Neural cell (in vitro differentiated cells): ENCODE results near the gene IL11RA. TPM values are rescaled to one million over a fixed set of nuclear protein-coding genes. Genes with fewer than 3 reads are reported as not detected.

ENCODE experiments used
- H2AFZ ChIP-seq: fragments of 200-600, 300-800 bp; sonication (generic), shearing (Covaris generic); 2 replicates; pipeline ENCODE4 v1.6.0; 2014; ENCODE audit warnings: low read depth, mild to moderate bottlenecking, antibody characterized with exemption, low read length, moderate library complexity
- H3F3A ChIP-seq: fragments of 200-600 bp; shearing (Covaris generic); 2 replicates; pipeline ENCODE4 v1.6.1; 2016; ENCODE audit warnings: mild to moderate bottlenecking, moderate library complexity, mixed read lengths, antibody characterized with exemption, low read length; ENCODE audit not compliant: insufficient read depth, poor library complexity, severe bottlenecking
- H3K27ac ChIP-seq: fragments of 200-600, 300-800 bp; sonication (generic), shearing (Covaris generic); 2 replicates; pipeline ENCODE4 v1.5.1; 2014; ENCODE audit warnings: mild to moderate bottlenecking, low read length, moderate library complexity
- H3K27me3 ChIP-seq: fragments of 300-800, 200-600 bp; sonication (generic), shearing (Covaris generic); 2 replicates; pipeline ENCODE4 v1.6.0; 2014; ENCODE audit warnings: mild to moderate bottlenecking, low read depth, low read length, moderate library complexity; ENCODE audit not compliant: insufficient read depth
- H3K36me3 ChIP-seq: fragments of 300-800, 200-600 bp; sonication (generic), shearing (Covaris generic); 2 replicates; pipeline ENCODE4 v1.5.1; 2014; ENCODE audit warnings: mild to moderate bottlenecking, antibody characterized with exemption, low read length, moderate library complexity; ENCODE audit not compliant: insufficient read depth
- H3K4me2 ChIP-seq: fragments of 300-800, 200-600 bp; sonication (generic), shearing (Covaris generic); 2 replicates; pipeline ENCODE4 v1.6.0; 2014; ENCODE audit warnings: mild to moderate bottlenecking, low read length
- H3K4me3 ChIP-seq: fragments of 300-800, 200-600 bp; sonication (generic), shearing (Covaris generic); 2 replicates; pipeline ENCODE4 v1.5.1; 2014; ENCODE audit warnings: mild to moderate bottlenecking, low read length, moderate library complexity
- H3K79me2 ChIP-seq: fragments of 200-600 bp; shearing (Covaris generic); replicated peaks from 2 replicates; pipeline ENCODE4 v1.6.0; 2014; ENCODE audit warnings: mild to moderate bottlenecking, low read length, moderate library complexity; ENCODE audit not compliant: insufficient read depth
- H3K9ac ChIP-seq: fragments of 300-800, 200-600 bp; sonication (generic), shearing (Covaris generic); 2 replicates; pipeline ENCODE4 v1.6.1; 2016; ENCODE audit warnings: mild to moderate bottlenecking, low read length, mixed read lengths
- H3K9me2 ChIP-seq: fragments of 200-600 bp; shearing (Covaris generic); 2 replicates; pipeline ENCODE4 v1.6.1; 2016; ENCODE audit warnings: mild to moderate bottlenecking, low read length, mixed read lengths; ENCODE audit not compliant: insufficient read depth
- H3K9me3 ChIP-seq: fragments of 200-600, 300-800 bp; sonication (generic), shearing (Covaris generic); 2 replicates; pipeline ENCODE4 v1.6.1; 2016; ENCODE audit warnings: mild to moderate bottlenecking, mixed run types, low read length, moderate library complexity, mixed read lengths
- H4K20me1 ChIP-seq: fragments of 200-600 bp; shearing (Covaris generic); 2 replicates; pipeline ENCODE4 v1.6.1; 2016; ENCODE audit warnings: mild to moderate bottlenecking, mixed run types; ENCODE audit not compliant: insufficient read depth
- CTCF ChIP-seq: fragments of 450-650 bp; IDR thresholded peaks from 2 replicates; pipeline ENCODE4 v1.5.1; 2014; ENCODE audit warnings: antibody characterized with exemption, mild to moderate bottlenecking, moderate library complexity; ENCODE audit not compliant: poor library complexity, severe bottlenecking
- EP300 ChIP-seq: fragments of 450-650 bp; conservative IDR thresholded peaks from 2 replicates; pipeline ENCODE4 v1.6.1; 2014; ENCODE audit warnings: antibody characterized with exemption, mild to moderate bottlenecking, moderate library complexity; ENCODE audit not compliant: poor library complexity, severe bottlenecking
- EZH2 ChIP-seq: fragments of 200-600, 300-800 bp; shearing (Covaris generic), sonication (generic); IDR thresholded peaks from 2 replicates; pipeline ENCODE4 v1.6.1; 2014; ENCODE audit warnings: antibody characterized with exemption, low read length, borderline replicate concordance, mild to moderate bottlenecking; ENCODE audit not compliant: insufficient read depth, poor library complexity, severe bottlenecking
- MXI1 ChIP-seq: fragments of 450-650 bp; conservative IDR thresholded peaks from 2 replicates; pipeline ENCODE4 v1.6.1; 2014; ENCODE audit warnings: antibody characterized with exemption, mild to moderate bottlenecking; ENCODE audit not compliant: poor library complexity, severe bottlenecking
- POLR2AphosphoS5 ChIP-seq: IDR thresholded peaks from 2 replicates; pipeline ENCODE4 v1.6.1; 2012
- RAD21 ChIP-seq: fragments of 450-650 bp; conservative IDR thresholded peaks from 2 replicates; pipeline ENCODE4 v1.6.1; 2014; ENCODE audit warnings: antibody characterized with exemption, mild to moderate bottlenecking, moderate library complexity
- REST ChIP-seq: IDR thresholded peaks from 2 replicates; pipeline ENCODE4 v1.6.1; 2012; ENCODE audit warnings: borderline replicate concordance
- SMC3 ChIP-seq: fragments of 450-650 bp; conservative IDR thresholded peaks from 2 replicates; pipeline ENCODE4 v1.6.1; 2014; ENCODE audit warnings: antibody characterized with exemption, mild to moderate bottlenecking, moderate library complexity; ENCODE audit not compliant: poor library complexity
- TAF1 ChIP-seq: IDR thresholded peaks from 2 replicates; pipeline ENCODE4 v1.6.1; 2012; ENCODE audit warnings: low read depth
- polyA plus RNA-seq: library from polyadenylated mRNA; depleted of rRNA; stranded (reverse); fragments of >200 nt; gene quantifications from 2 replicates; pipeline ENCODE4 v1.2.3, GENCODE V29; 2014

Gene IL11RA
- polyA plus RNA-seq, 1 donor from 2014 or later, result 59.1 TPM

- Histone ChIP-seq H3K36me3 (no peaks in the 10 kb centered on the region), H3K27me3 (no peaks in the 10 kb centered on the region), H3K27ac (peak overlapping the region; percentile 70), H3K9me3 (no peaks in the 10 kb centered on the region), H4K20me1 (no peaks in the 10 kb centered on the region), H3K9me2 (no peaks in the 10 kb centered on the region), H3K4me3 (peak overlapping the region; percentile 53), H3K79me2 (no peaks in the 10 kb centered on the region), H2AFZ (no peak overlapping the region), H3F3A (no peaks in the 10 kb centered on the region), H3K9ac (peak overlapping the region; percentile 46), H3K4me2 (peak overlapping the region; percentile 42)
- peak; percentile 5 for TF ChIP-seq MXI1
- TF ChIP-seq POLR2AphosphoS5, result no peak
Observed at GRCh38 chr9:34652602-34653000, 616 bp downstream of the IL11RA start.

- Histone ChIP-seq H3F3A (no peaks in the 10 kb centered on the region), H3K27ac (peak overlapping the region; percentile 70), H3K27me3 (no peaks in the 10 kb centered on the region), H3K79me2 (no peaks in the 10 kb centered on the region), H3K9me2 (no peaks in the 10 kb centered on the region), H3K4me3 (peak overlapping the region; percentile 53), H4K20me1 (no peaks in the 10 kb centered on the region), H2AFZ (no peak overlapping the region), H3K4me2 (no peak overlapping the region), H3K9me3 (no peaks in the 10 kb centered on the region), H3K36me3 (no peaks in the 10 kb centered on the region), H3K9ac (peak overlapping the region; percentile 46)
- TF ChIP-seq EP300, result no peak
- TF ChIP-seq EZH2, result no peak
- no peak for TF ChIP-seq SMC3
- no peak for TF ChIP-seq RAD21
- TF ChIP-seq CTCF, result no peak
- no peak for TF ChIP-seq TAF1
Observed at GRCh38 chr9:34653151-34654072, 1.4 kb downstream of the IL11RA start.

- Histone ChIP-seq H3K4me3 (no peak overlapping the region), H4K20me1 (no peaks in the 10 kb centered on the region), H3K79me2 (no peaks in the 10 kb centered on the region), H3K9me3 (no peaks in the 10 kb centered on the region), H3K9ac (no peak overlapping the region), H3K36me3 (no peaks in the 10 kb centered on the region), H3F3A (no peaks in the 10 kb centered on the region), H2AFZ (no peak overlapping the region), H3K27me3 (no peaks in the 10 kb centered on the region), H3K9me2 (no peaks in the 10 kb centered on the region), H3K27ac (no peak overlapping the region), H3K4me2 (no peak overlapping the region)
- TF ChIP-seq CTCF (no peak), REST (no peak), TAF1 (no peak), MXI1 (no peak), SMC3 (no peak), POLR2AphosphoS5 (no peak), EP300 (no peak), EZH2 (no peak), RAD21 (no peak)
Observed at GRCh38 chr9:34654323-34655051, 2.5 kb downstream of the IL11RA start.
